MG63 (cell line): Measurements from ENCODE around the gene BTF3. TPM values are rescaled to one million over a fixed set of nuclear protein-coding genes. Genes with fewer than 3 reads are reported as not detected.
"Not testable (repeated sequence)": the region's sequence is repeated elsewhere in the genome, so short reads cannot be mapped to it uniquely, and the experiment has no call there.

Experiments used
- DNase-seq: peaks from one replicate; pipeline ENCODE4 v3.0.0-alpha.2; 2020
- H3K27me3 ChIP-seq: fragments of 250-450 bp; sonication (Bioruptor Pico); 2 replicates; pipeline ENCODE4 v1.5.1; 2020; ENCODE audit warnings: mild to moderate bottlenecking, moderate library complexity
- H3K36me3 ChIP-seq: fragments of 250-450 bp; sonication (Bioruptor Pico); 2 replicates; pipeline ENCODE4 v1.5.1; 2020; ENCODE audit warnings: mild to moderate bottlenecking, moderate library complexity
- H3K4me3 ChIP-seq: fragments of 250-450 bp; sonication (Bioruptor Pico); 2 replicates; pipeline ENCODE4 v1.5.1; 2020; ENCODE audit warnings: mild to moderate bottlenecking, moderate library complexity
- H3K9me3 ChIP-seq: fragments of 250-450 bp; sonication (Bioruptor Pico); 2 replicates; pipeline ENCODE4 v1.5.1; 2020; ENCODE audit warnings: mild to moderate bottlenecking, moderate library complexity
- total RNA-seq: library from RNA; depleted of rRNA; stranded (reverse); fragments of >200 nt; shearing (Covaris generic); gene quantifications from 2 replicates; pipeline ENCODE4 v1.2.3, GENCODE V29; 2014; ENCODE audit warnings: low replicate concordance

Gene BTF3
- total RNA-seq, 1 experiment from 2014 or later, result 284 TPM

GRCh38 chr5:73499756-73500155, 1.5 kb downstream of the BTF3 start:
- Histone ChIP-seq H3K4me3 (peak overlapping the region; percentile 96), H3K36me3 (peaks cover 60% of the 10 kb centered on the region)

GRCh38 chr5:73501406-73501805, 3.2 kb downstream of the BTF3 start:
- H3K36me3 ChIP-seq, result peaks cover 77% of the 10 kb centered on the region
- no peak for DNase-seq
- no peaks in the 10 kb centered on the region for H3K27me3 ChIP-seq
- H3K4me3 ChIP-seq, result no peak overlapping the region
- H3K9me3 ChIP-seq, result no peaks in the 10 kb centered on the region

More at GRCh38 chr5:73499756-73500155, 1.5 kb downstream of the BTF3 start:
- no peaks in the 10 kb centered on the region for H3K9me3 ChIP-seq
- no peak for DNase-seq
- H3K27me3 ChIP-seq, result no peaks in the 10 kb centered on the region

- H3K36me3 ChIP-seq, result peaks cover 50% of the 10 kb centered on the region
- no peaks in the 10 kb centered on the region for H3K27me3 ChIP-seq
- H3K4me3 ChIP-seq, result no peak overlapping the region
- H3K9me3 ChIP-seq, result no peaks in the 10 kb centered on the region
- no peak for DNase-seq
Observed at GRCh38 chr5:73506459-73506955, 8.3 kb downstream of the BTF3 start.

GRCh38 chr5:73507062-73507461, 8.8 kb downstream of the BTF3 start:
- H3K9me3 ChIP-seq, result no peaks in the 10 kb centered on the region
- no peak overlapping the region for H3K4me3 ChIP-seq
- DNase-seq, result no peak
- no peaks in the 10 kb centered on the region for H3K27me3 ChIP-seq
- peaks cover 46% of the 10 kb centered on the region for H3K36me3 ChIP-seq

GRCh38 chr5:73508521-73508920, 10.3 kb downstream of the BTF3 start:
- peaks cover 32% of the 10 kb centered on the region for H3K36me3 ChIP-seq
- not testable (repeated sequence) for DNase-seq, H3K27me3 ChIP-seq, H3K4me3 ChIP-seq, H3K9me3 ChIP-seq

GRCh38 chr5:73513996-73514395, 15.8 kb downstream of the BTF3 start:
- DNase-seq, result no peak
- Histone ChIP-seq H3K9me3 (no peaks in the 10 kb centered on the region), H3K4me3 (no peak overlapping the region)

GRCh38 chr5:73514418-73514817, 16.2 kb downstream of the BTF3 start:
- no peak overlapping the region for H3K4me3 ChIP-seq
- no peaks in the 10 kb centered on the region for H3K36me3 ChIP-seq
- H3K27me3 ChIP-seq, result no peaks in the 10 kb centered on the region
- H3K9me3 ChIP-seq, result no peaks in the 10 kb centered on the region
- DNase-seq, result no peak

More at GRCh38 chr5:73513996-73514395, 15.8 kb downstream of the BTF3 start:
- H3K27me3 ChIP-seq, result no peaks in the 10 kb centered on the region
- H3K36me3 ChIP-seq, result no peaks in the 10 kb centered on the region

GRCh38 chr5:73515232-73515631, 17.0 kb downstream of the BTF3 start:
- Histone ChIP-seq H3K36me3 (no peaks in the 10 kb centered on the region), H3K4me3 (no peak overlapping the region), H3K27me3 (no peaks in the 10 kb centered on the region), H3K9me3 (no peaks in the 10 kb centered on the region)
- DNase-seq, result peak; percentile 36

- Histone ChIP-seq H3K4me3 (no peak overlapping the region), H3K9me3 (no peaks in the 10 kb centered on the region), H3K27me3 (no peaks in the 10 kb centered on the region), H3K36me3 (no peaks in the 10 kb centered on the region)
- DNase-seq, result peak; percentile 58
Observed at GRCh38 chr5:73519531-73520283, 21.5 kb downstream of the BTF3 start.

GRCh38 chr5:73522989-73523388, 24.7 kb downstream of the BTF3 start:
- no peaks in the 10 kb centered on the region for H3K27me3 ChIP-seq
- no peaks in the 10 kb centered on the region for H3K36me3 ChIP-seq
- no peaks in the 10 kb centered on the region for H3K9me3 ChIP-seq
- H3K4me3 ChIP-seq, result no peak overlapping the region
- DNase-seq, result no peak

GRCh38 chr5:73523861-73524260, 25.6 kb downstream of the BTF3 start:
- no peaks in the 10 kb centered on the region for H3K27me3 ChIP-seq
- no peak for DNase-seq
- no peaks in the 10 kb centered on the region for H3K36me3 ChIP-seq
- no peaks in the 10 kb centered on the region for H3K9me3 ChIP-seq
- no peak overlapping the region for H3K4me3 ChIP-seq

- Histone ChIP-seq H3K9me3 (no peaks in the 10 kb centered on the region), H3K4me3 (no peak overlapping the region), H3K36me3 (no peaks in the 10 kb centered on the region), H3K27me3 (no peaks in the 10 kb centered on the region)
- no peak for DNase-seq
Observed at GRCh38 chr5:73525606-73526203, 27.5 kb downstream of the BTF3 start.

- no peak for DNase-seq
- no peaks in the 10 kb centered on the region for H3K9me3 ChIP-seq
- H3K36me3 ChIP-seq, result no peaks in the 10 kb centered on the region
- no peak overlapping the region for H3K4me3 ChIP-seq
- no peaks in the 10 kb centered on the region for H3K27me3 ChIP-seq
Observed at GRCh38 chr5:73528248-73528647, 30.0 kb downstream of the BTF3 start.

- H3K4me3 ChIP-seq, result no peak overlapping the region
- no peak for DNase-seq
- no peaks in the 10 kb centered on the region for H3K9me3 ChIP-seq
- no peaks in the 10 kb centered on the region for H3K36me3 ChIP-seq
- no peaks in the 10 kb centered on the region for H3K27me3 ChIP-seq
Observed at GRCh38 chr5:73529081-73529480, 30.8 kb downstream of the BTF3 start.

GRCh38 chr5:73531356-73531755, 33.1 kb downstream of the BTF3 start:
- DNase-seq, result no peak
- H3K27me3 ChIP-seq, result no peaks in the 10 kb centered on the region
- no peak overlapping the region for H3K4me3 ChIP-seq
- no peaks in the 10 kb centered on the region for H3K9me3 ChIP-seq
- H3K36me3 ChIP-seq, result no peaks in the 10 kb centered on the region

- no peak overlapping the region for H3K4me3 ChIP-seq
- no peaks in the 10 kb centered on the region for H3K36me3 ChIP-seq
- H3K9me3 ChIP-seq, result no peaks in the 10 kb centered on the region
- no peaks in the 10 kb centered on the region for H3K27me3 ChIP-seq
- DNase-seq, result no peak
Observed at GRCh38 chr5:73532195-73532594, 34.0 kb downstream of the BTF3 start.

GRCh38 chr5:73534011-73534644, 35.9 kb downstream of the BTF3 start:
- Histone ChIP-seq H3K9me3 (no peaks in the 10 kb centered on the region), H3K27me3 (no peaks in the 10 kb centered on the region), H3K4me3 (no peak overlapping the region), H3K36me3 (no peaks in the 10 kb centered on the region)
- no peak for DNase-seq
